ENCODE measurements around the gene FLNA. TPM values are rescaled to one million over a fixed set of nuclear protein-coding genes. Genes with fewer than 3 reads are reported as not detected.
A peak's percentile ranks its signal among the peaks of the same experiment; 100 is the strongest.

Gene FLNA
- total RNA-seq, 1 experiment from 2014 or later, result 920 TPM

GRCh38 chrX:154360155-154360713 is 14.2 kb downstream of the FLNA start:
- Histone ChIP-seq H3K4me1 (ENCODE audit: control insufficient read depth, insufficient read depth, low read length) (no peaks in the 10 kb centered on the region), H3K9me3 (ENCODE audit: control insufficient read depth, insufficient read depth, low read depth, low read length) (no peaks in the 10 kb centered on the region), H3K36me3 (ENCODE audit: control insufficient read depth, insufficient read depth, low read length) (peaks cover 14% of the 10 kb centered on the region), H3K27me3 (ENCODE audit: control insufficient read depth, insufficient read depth, low read length) (no peaks in the 10 kb centered on the region), H3K27ac (ENCODE audit: low read length) (no peak overlapping the region), H3K4me3 (ENCODE audit: low read depth in 2 of 2, low read length in 2 of 2) (no peak overlapping the region)
- ChIA-PET POLR2A (no interaction called here), CTCF (no interaction called here)
- intact Hi-C loops (cut with micrococcal nuclease; ENCODE audit: unreplicated experiment) (no loop called here), in situ Hi-C loops (cut with HindIII; ENCODE audit: low pct_unique_long_range_greater_than_20kb, low sequenced_read_pairs) (no loop called here)
- TF ChIP-seq POLR2AphosphoS5 (IDR thresholded peaks at IDR 0.05; ENCODE audit: low read depth, low read length) (no peak), CTCF (IDR thresholded peaks at IDR 0.05) (no peak), TCF7L2 (IDR thresholded peaks at IDR 0.05; ENCODE audit: low read depth, low read length) (no peak), REST (IDR thresholded peaks at IDR 0.05; ENCODE audit: insufficient read depth in 1 of 2, low read depth in 2 of 2, low read length in 1 of 2) (no peak), SIN3A (IDR thresholded peaks at IDR 0.05; ENCODE audit: borderline replicate concordance, insufficient read depth, low read depth, low read length) (no peak)
- no TSS peak for BruUV-seq (replicated peaks)
- DNase-seq (ENCODE audit: low read depth, low spot score), result no peak
- ATAC-seq, result no peak

- POLR2A ChIA-PET, result no interaction called here
- no peak overlapping the region for H3K27ac ChIP-seq (ENCODE audit: low read length)
- CTCF ChIA-PET, result no interaction called here
- ATAC-seq (no peak), DNase-seq (ENCODE audit: low read depth, low spot score) (no peak)
- no peaks in the 10 kb centered on the region for H3K9me3 ChIP-seq (ENCODE audit: control insufficient read depth, insufficient read depth, low read depth, low read length)
- intact Hi-C loops (cut with micrococcal nuclease; ENCODE audit: unreplicated experiment) (no loop called here), in situ Hi-C loops (cut with HindIII; ENCODE audit: low pct_unique_long_range_greater_than_20kb, low sequenced_read_pairs) (no loop called here)
- TF ChIP-seq REST (IDR thresholded peaks at IDR 0.05; ENCODE audit: insufficient read depth in 1 of 2, low read depth in 2 of 2, low read length in 1 of 2), result no peak
- no peak for TF ChIP-seq CTCF (IDR thresholded peaks at IDR 0.05)
- TF ChIP-seq POLR2AphosphoS5 (IDR thresholded peaks at IDR 0.05; ENCODE audit: low read depth, low read length), result no peak
- no peak for TF ChIP-seq SIN3A (IDR thresholded peaks at IDR 0.05; ENCODE audit: borderline replicate concordance, insufficient read depth, low read depth, low read length)
- TF ChIP-seq TCF7L2 (IDR thresholded peaks at IDR 0.05; ENCODE audit: low read depth, low read length), result no peak
- peaks cover 14% of the 10 kb centered on the region for H3K36me3 ChIP-seq (ENCODE audit: control insufficient read depth, insufficient read depth, low read length)
- H3K27me3 ChIP-seq (ENCODE audit: control insufficient read depth, insufficient read depth, low read length), result no peaks in the 10 kb centered on the region
- no peaks in the 10 kb centered on the region for H3K4me1 ChIP-seq (ENCODE audit: control insufficient read depth, insufficient read depth, low read length)
- TSS peak; percentile 49 for BruUV-seq (replicated peaks)
- H3K4me3 ChIP-seq (ENCODE audit: low read depth in 2 of 2, low read length in 2 of 2), result no peak overlapping the region
These were observed 14.9 kb downstream of the FLNA start for GRCh38 chrX:154359362-154360154.
